Posterior vena cava (tissue), 2 donors: ENCODE data around the gene CHRFAM7A. TPM values are rescaled to one million over a fixed set of nuclear protein-coding genes. Genes with fewer than 3 reads are reported as not detected.
"Not testable (repeated sequence)": the region's sequence is repeated elsewhere in the genome, so short reads cannot be mapped to it uniquely, and the experiment has no call there.

ENCODE experiments used
- DNase-seq: peaks from one replicate; pipeline ENCODE4 v3.0.0-alpha.2; 2020; ENCODE audit warnings: low spot score
- intact Hi-C, 2 donors: fragments of 100-400 bp; cut with DNase I; formaldehyde crosslinking; loops; one replicate each; pipeline versions ENCODE4 v1.14.1 to v1.14.2; 2022 to 2023
- long read RNA-seq, 2 donors: library from polyadenylated mRNA; unstranded; transcript quantifications; one replicate each; pipeline ENCODE4 v2.0.0, GENCODE V29; 2020 to 2021
- total RNA-seq, 2 donors: library from RNA; stranded (reverse); fragmentation: NEBNext Ultra II Directional; extraction: Animal tissue kit (Norgen Biotek cat#: 25700); gene quantifications; one replicate each; pipeline ENCODE4 v1.2.1, GENCODE V29; 2021
- donor health status: DM: yes; HTN: yes; CAD: no.
- donor health status: DM: yes; HTN: yes; CAD: no.

CHRFAM7A gene
- total RNA-seq = 1 to 10 TPM; 5.1 to 8.3 TPM
- long read RNA-seq, donor 1, partial matches to known transcripts = 0 of 1 reads
- long read RNA-seq, donor 1, other reads (novel, unspliced or antisense) = 1 of 1 reads
- long read RNA-seq, donor 2, full-length matches to known transcripts = 26 of 30 reads
- long read RNA-seq, donor 2, partial matches to known transcripts = 1 of 30 reads
- long read RNA-seq, donor 2, other reads (novel, unspliced or antisense) = 3 of 30 reads

GRCh38 chr15:30392766-30393663 is at the start of gene CHRFAM7A:
Gene CHRFAM7A, minus strand, starts transcription at chr15:30393540. Its CDS starts 10,189 bp downstream, at chr15:30383351.
- DNase-seq, intact Hi-C loops: not testable (repeated sequence)

- intact Hi-C loops, DNase-seq: not testable (repeated sequence)
These were observed 45.0 kb upstream of the CHRFAM7A start for GRCh38 chr15:30438348-30438747.

- intact Hi-C loops, DNase-seq: not testable (repeated sequence)
These were observed 42.5 kb upstream of the CHRFAM7A start for GRCh38 chr15:30435878-30436277.

GRCh38 chr15:30420723-30421122 is 27.4 kb upstream of the CHRFAM7A start:
- intact Hi-C loops, DNase-seq: not testable (repeated sequence)

- intact Hi-C loops, DNase-seq: not testable (repeated sequence)
These were observed 20.8 kb upstream of the CHRFAM7A start, which contains the start of gene GOLGA8R for GRCh38 chr15:30414160-30414559. Gene GOLGA8R, minus strand, starts transcription at chr15:30414260. Its CDS starts 98 bp downstream, at chr15:30414162.

GRCh38 chr15:30407636-30408035 is 14.3 kb upstream of the CHRFAM7A start:
- intact Hi-C loops = not testable (repeated sequence)
- DNase-seq = peak; percentile 32

GRCh38 chr15:30398988-30399387 is 5.6 kb upstream of the CHRFAM7A start:
- intact Hi-C loops = not testable (repeated sequence)
- peak; percentile 82 for DNase-seq

GRCh38 chr15:30393664-30393991 is 288 bp upstream of the CHRFAM7A start:
- intact Hi-C loops, DNase-seq: not testable (repeated sequence)

- intact Hi-C loops, DNase-seq: not testable (repeated sequence)
These were observed 6.9 kb downstream of the CHRFAM7A start for GRCh38 chr15:30386318-30386887.

- intact Hi-C loops, DNase-seq: not testable (repeated sequence)
These were observed 16.3 kb downstream of the CHRFAM7A start for GRCh38 chr15:30377082-30377413.

GRCh38 chr15:30376375-30377081 is 16.8 kb downstream of the CHRFAM7A start:
- intact Hi-C loops, DNase-seq: not testable (repeated sequence)

- intact Hi-C loops = not testable (repeated sequence)
- peak; percentile 4 for DNase-seq
These were observed 17.5 kb downstream of the CHRFAM7A start for GRCh38 chr15:30375872-30376271.

- intact Hi-C loops = not testable (repeated sequence)
- DNase-seq = peak; percentile 28
These were observed 18.5 kb downstream of the CHRFAM7A start for GRCh38 chr15:30374862-30375261.

GRCh38 chr15:30368271-30368670 is 25.1 kb downstream of the CHRFAM7A start:
- intact Hi-C loops, DNase-seq: not testable (repeated sequence)

GRCh38 chr15:30367246-30367645 is 26.1 kb downstream of the CHRFAM7A start:
- intact Hi-C loops = not testable (repeated sequence)

GRCh38 chr15:30361404-30361803 is 31.9 kb downstream of the CHRFAM7A start:
- intact Hi-C loops = not testable (repeated sequence)

More at GRCh38 chr15:30367246-30367645, 26.1 kb downstream of the CHRFAM7A start:
- peak; percentile 70 for DNase-seq

GRCh38 chr15:30360990-30361389 is 32.4 kb downstream of the CHRFAM7A start:
- intact Hi-C loops, DNase-seq: not testable (repeated sequence)

More at GRCh38 chr15:30361404-30361803, 31.9 kb downstream of the CHRFAM7A start:
- DNase-seq = not testable (repeated sequence)

- DNase-seq = peak; percentile 46
- intact Hi-C loops = not testable (repeated sequence)
These were observed 38.3 kb downstream of the CHRFAM7A start for GRCh38 chr15:30355043-30355442.

GRCh38 chr15:30349803-30350202 is 43.5 kb downstream of the CHRFAM7A start:
- intact Hi-C loops = not testable (repeated sequence)

More at GRCh38 chr15:30349803-30350202, 43.5 kb downstream of the CHRFAM7A start:
- not testable (repeated sequence) for DNase-seq
